ENCODE measurements around the gene HOXA11. TPM values are rescaled to one million over a fixed set of nuclear protein-coding genes. Genes with fewer than 3 reads are reported as not detected.

HOXA11 gene
- total RNA-seq, 1 experiment from 2014 or later = not detected

GRCh38 chr7:27189295-27189996 is 4.4 kb upstream of the HOXA11 start:
- WGBS (ENCODE audit: extremely low coverage, insufficient read length, low lambda C conversion rate) = no CpG with 5 or more reads among the region's 22 CpGs
- Histone ChIP-seq H4K5ac (ENCODE audit: insufficient read length, low read depth, low read length) (no peak overlapping the region), H2BK15ac (ENCODE audit: low read depth, low read length) (no peak overlapping the region), H2BK20ac (ENCODE audit: low read depth, low read length, poor library complexity, severe bottlenecking) (no peak overlapping the region), H3K79me1 (ENCODE audit: insufficient read depth, low read depth, low read length, poor library complexity, severe bottlenecking) (no peaks in the 10 kb centered on the region), H3K23me2 (ENCODE audit: insufficient read length, low read depth, low read length, poor library complexity, severe bottlenecking) (no peaks in the 10 kb centered on the region), H2AK5ac (ENCODE audit: insufficient read length, low read length) (no peak overlapping the region), H3K23ac (ENCODE audit: insufficient read length, low read depth, low read length) (no peak overlapping the region), H3K4me2 (ENCODE audit: insufficient read depth, insufficient read length, low read length) (no peak overlapping the region), H3T11ph (ENCODE audit: low read length) (no peak overlapping the region), H4K20me1 (ENCODE audit: control insufficient read depth, insufficient read depth, insufficient read length) (no peaks in the 10 kb centered on the region), H4K8ac (replicated peaks; ENCODE audit: insufficient read length, low read depth, low read length) (no peak overlapping the region), H3K56ac (ENCODE audit: insufficient read length, low read depth, low read length) (no peak overlapping the region), H3K14ac (ENCODE audit: insufficient read depth, low read length) (no peak overlapping the region), H3K9ac (ENCODE audit: extremely low read depth, insufficient read length, low read length) (no peak overlapping the region), H2BK12ac (ENCODE audit: insufficient read length, low read depth, low read length) (no peak overlapping the region), H3K27me3 (ENCODE audit: insufficient read depth, low read length) (peaks cover 98% of the 10 kb centered on the region), H3K18ac (ENCODE audit: insufficient read length, low read depth, low read length) (no peak overlapping the region), H4K91ac (ENCODE audit: insufficient read length, low read depth, low read length) (no peak overlapping the region), H2BK120ac (ENCODE audit: low read depth, low read length, poor library complexity, severe bottlenecking) (no peak overlapping the region), H3K4me1 (ENCODE audit: insufficient read depth, low read length) (no peaks in the 10 kb centered on the region), H3K27ac (ENCODE audit: insufficient read length, low read depth, low read length) (no peak overlapping the region), H3K79me2 (ENCODE audit: insufficient read depth, low read length) (no peaks in the 10 kb centered on the region), H3K4ac (ENCODE audit: low read depth, low read length) (no peak overlapping the region), H2BK5ac (ENCODE audit: insufficient read length, low read length) (no peak overlapping the region), H2AFZ (ENCODE audit: low read length) (no peak overlapping the region), H3K9me3 (ENCODE audit: control insufficient read depth, low read depth, low read length) (no peaks in the 10 kb centered on the region)
- Mint-ChIP-seq H3K27me3 (ENCODE audit: low read depth) (peaks cover 100% of the 10 kb centered on the region), H3K36me3 (ENCODE audit: insufficient read depth in 1 of 3, low read depth in 3 of 3) (peaks cover 0 to 2% (median 0%) of the 10 kb centered on the region in 3 experiments; a peak in 3 of 7 replicates), H3K27ac (no peak overlapping the region), H3K9me3 (peaks cover 1 to 16% of the 10 kb centered on the region in 2 experiments; a peak in 3 of 5 replicates), H3K4me3 (peak overlapping the region in 1 of 2 experiments; percentile 18; a peak in 1 of 5 replicates), H3K4me1 (peaks cover 17 to 42% of the 10 kb centered on the region in 2 experiments)
- peak; percentile 50 for DNase-seq
- TF ChIP-seq, protein P1, sequence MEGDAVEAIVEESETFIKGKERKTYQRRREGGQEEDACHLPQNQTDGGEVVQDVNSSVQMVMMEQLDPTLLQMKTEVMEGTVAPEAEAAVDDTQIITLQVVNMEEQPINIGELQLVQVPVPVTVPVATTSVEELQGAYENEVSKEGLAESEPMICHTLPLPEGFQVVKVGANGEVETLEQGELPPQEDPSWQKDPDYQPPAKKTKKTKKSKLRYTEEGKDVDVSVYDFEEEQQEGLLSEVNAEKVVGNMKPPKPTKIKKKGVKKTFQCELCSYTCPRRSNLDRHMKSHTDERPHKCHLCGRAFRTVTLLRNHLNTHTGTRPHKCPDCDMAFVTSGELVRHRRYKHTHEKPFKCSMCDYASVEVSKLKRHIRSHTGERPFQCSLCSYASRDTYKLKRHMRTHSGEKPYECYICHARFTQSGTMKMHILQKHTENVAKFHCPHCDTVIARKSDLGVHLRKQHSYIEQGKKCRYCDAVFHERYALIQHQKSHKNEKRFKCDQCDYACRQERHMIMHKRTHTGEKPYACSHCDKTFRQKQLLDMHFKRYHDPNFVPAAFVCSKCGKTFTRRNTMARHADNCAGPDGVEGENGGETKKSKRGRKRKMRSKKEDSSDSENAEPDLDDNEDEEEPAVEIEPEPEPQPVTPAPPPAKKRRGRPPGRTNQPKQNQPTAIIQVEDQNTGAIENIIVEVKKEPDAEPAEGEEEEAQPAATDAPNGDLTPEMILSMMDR (conservative IDR thresholded peaks at IDR 0.05) = no peak

Data from H9 (cell line).